Mesenchymal stem cell (in vitro differentiated cells and primary cell): ENCODE data around the gene CAMSAP2.

Experiments
- DNase-seq: peaks from one replicate; pipeline ENCODE4 v3.0.0-alpha.2; 2013
- H2AFZ ChIP-seq: one replicate; pipeline ENCODE4 v1.6.1; 2013; ENCODE audit warnings: low read depth, mild to moderate bottlenecking, control low read depth, inconsistent platforms, low read length, moderate library complexity
- H2AK5ac ChIP-seq: 2 replicates; pipeline ENCODE4 v1.6.1; 2013; ENCODE audit warnings: low read length, moderate library complexity, mild to moderate bottlenecking, inconsistent platforms; ENCODE audit not compliant: severe bottlenecking
- H2BK120ac ChIP-seq: one replicate; pipeline ENCODE4 v1.6.1; 2013; ENCODE audit warnings: low read depth, mild to moderate bottlenecking, inconsistent platforms, low read length, moderate library complexity
- H2BK12ac ChIP-seq, 2 experiments: one replicate each; pipeline ENCODE4 v1.6.1; 2013; ENCODE audit warnings: inconsistent platforms in 2 of 2, low read length in 2 of 2, mild to moderate bottlenecking in 2 of 2, moderate library complexity in 2 of 2, control low read depth in 1 of 2
- H2BK15ac ChIP-seq: one replicate; pipeline ENCODE4 v1.6.1; 2013; ENCODE audit warnings: mild to moderate bottlenecking, low read depth, inconsistent platforms; ENCODE audit not compliant: poor library complexity, severe bottlenecking
- H2BK5ac ChIP-seq: 2 replicates; pipeline ENCODE4 v1.6.1; 2013; ENCODE audit warnings: low read depth, mild to moderate bottlenecking, low read length, control low read depth, inconsistent platforms; ENCODE audit not compliant: poor library complexity, severe bottlenecking
- H3K14ac ChIP-seq, 2 experiments: one replicate each; pipeline ENCODE4 v1.6.1; 2013; ENCODE audit warnings: inconsistent platforms in 2 of 2, low read length in 2 of 2, control low read depth in 1 of 2, mild to moderate bottlenecking in 1 of 2, moderate library complexity in 1 of 2
- H3K18ac ChIP-seq, 2 experiments: one replicate each; pipeline ENCODE4 v1.6.1; 2013; ENCODE audit warnings: inconsistent platforms in 2 of 2, low read length in 2 of 2, control low read depth in 1 of 2, low read depth in 1 of 2, mild to moderate bottlenecking in 1 of 2
- H3K23ac ChIP-seq, 2 experiments: one replicate each; pipeline ENCODE4 v1.6.1; 2013; ENCODE audit warnings: inconsistent platforms in 2 of 2, low read length in 2 of 2, mild to moderate bottlenecking in 2 of 2, moderate library complexity in 2 of 2, control low read depth in 1 of 2
- H3K27ac ChIP-seq: 2 replicates; pipeline ENCODE4 v1.5.1; 2013; ENCODE audit warnings: mild to moderate bottlenecking, moderate library complexity, low read length, control low read depth, inconsistent platforms; ENCODE audit not compliant: poor library complexity, severe bottlenecking
- H3K27me3 ChIP-seq, 2 experiments: 2 replicates each; pipeline versions ENCODE4 v1.6.1 to v1.7.0; 2013; ENCODE audit warnings: low read length in 2 of 2, mild to moderate bottlenecking in 2 of 2, moderate library complexity in 2 of 2, control low read depth in 1 of 2, inconsistent platforms in 1 of 2; ENCODE audit not compliant: control insufficient read depth in 1 of 2, insufficient read depth in 1 of 2
- H3K36me3 ChIP-seq, 2 experiments: 2 replicates each; pipeline versions ENCODE4 v1.6.1 to v1.7.0; 2013; ENCODE audit warnings: low read length in 2 of 2, control low read depth in 1 of 2, inconsistent platforms in 1 of 2, low read depth in 1 of 2, mild to moderate bottlenecking in 1 of 2; ENCODE audit not compliant: insufficient read depth in 2 of 2, control insufficient read depth in 1 of 2
- H3K4ac ChIP-seq, 2 experiments: one replicate each; pipeline ENCODE4 v1.6.1; 2013; ENCODE audit warnings: inconsistent platforms in 2 of 2, low read length in 2 of 2, mild to moderate bottlenecking in 2 of 2, moderate library complexity in 2 of 2, control low read depth in 1 of 2, low read depth in 1 of 2
- H3K4me1 ChIP-seq: 2 replicates; pipeline ENCODE4 v1.6.1; 2013; ENCODE audit warnings: low read depth, low read length, control low read depth; ENCODE audit not compliant: control insufficient read depth, insufficient read depth
- H3K4me2 ChIP-seq: 2 replicates; pipeline ENCODE4 v1.6.1; 2013; ENCODE audit warnings: low read length, mild to moderate bottlenecking, inconsistent platforms; ENCODE audit not compliant: poor library complexity, severe bottlenecking
- H3K4me3 ChIP-seq, 2 experiments: 2 replicates each; pipeline versions ENCODE4 v1.5.1 to v1.7.0; 2013; ENCODE audit warnings: low read length in 2 of 2, mild to moderate bottlenecking in 2 of 2, control low read depth in 1 of 2, low read depth in 1 of 2; ENCODE audit not compliant: insufficient read depth in 1 of 2
- H3K79me1 ChIP-seq: replicated peaks from 2 replicates; pipeline ENCODE4 v1.6.1; 2013; ENCODE audit warnings: mild to moderate bottlenecking, control low read depth, low read length, inconsistent platforms; ENCODE audit not compliant: poor library complexity, severe bottlenecking
- H3K9ac ChIP-seq: 2 replicates; pipeline ENCODE4 v1.7.0; 2013; ENCODE audit warnings: mild to moderate bottlenecking, low read length, moderate library complexity
- H3K9me3 ChIP-seq: 2 replicates; pipeline ENCODE4 v1.7.0; 2013; ENCODE audit warnings: mild to moderate bottlenecking, low read length; ENCODE audit not compliant: control insufficient read depth
- H4K8ac ChIP-seq: one replicate; pipeline ENCODE4 v1.6.1; 2013; ENCODE audit warnings: inconsistent platforms, mild to moderate bottlenecking, low read length, moderate library complexity
- H4K91ac ChIP-seq: one replicate; pipeline ENCODE4 v1.6.1; 2013; ENCODE audit warnings: mild to moderate bottlenecking, low read length, inconsistent platforms
- WGBS: methylation state at CpG from one replicate; pipeline ENCODE4 v1.1.7; 2013; ENCODE audit warnings: mixed read lengths; 5-methylcytosine and 5-hydroxymethylcytosine counted together

The CAMSAP2 gene

DNA sequence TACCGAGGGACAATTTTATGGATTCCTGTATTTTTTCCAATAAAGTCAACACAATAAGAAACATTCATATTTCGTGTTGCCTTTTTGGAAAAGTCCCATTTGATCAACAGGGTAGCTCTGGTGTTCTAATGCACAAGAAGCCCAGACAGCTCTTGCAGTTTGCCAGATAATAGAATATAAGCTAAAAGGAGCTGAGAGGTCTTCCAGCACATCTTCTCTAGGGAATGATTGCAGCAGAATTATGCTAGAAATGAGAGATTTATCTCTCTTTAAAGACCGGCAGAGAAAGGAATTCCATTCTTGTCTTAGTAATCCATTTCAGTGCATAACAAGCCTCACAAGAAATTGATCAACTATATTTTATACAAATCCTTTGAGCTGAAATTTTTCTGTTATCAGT lies 44.0 kb upstream of the CAMSAP2 start:
- H3K9ac ChIP-seq, result no peak overlapping the region
- H2AFZ ChIP-seq, result no peak overlapping the region
- H3K4me1 ChIP-seq, result no peaks in the 10 kb centered on the region
- H3K79me1 ChIP-seq, result no peaks in the 10 kb centered on the region
- H3K23ac ChIP-seq, result no peak overlapping the region
- no peaks in the 10 kb centered on the region for H3K27me3 ChIP-seq
- no peaks in the 10 kb centered on the region for H3K9me3 ChIP-seq
- no peak overlapping the region for H2AK5ac ChIP-seq
- no peak overlapping the region for H3K4ac ChIP-seq
- no peak overlapping the region for H3K18ac ChIP-seq
- no peaks in the 10 kb centered on the region for H3K36me3 ChIP-seq
- H4K8ac ChIP-seq, result no peak overlapping the region
- no peak overlapping the region for H2BK15ac ChIP-seq
- no peak overlapping the region for H3K4me2 ChIP-seq
- no peak for DNase-seq
- no peak overlapping the region for H4K91ac ChIP-seq
- H3K4me3 ChIP-seq, result no peak overlapping the region
- 100% methylated on average over 2 of the region's 3 CpGs for WGBS
- H2BK120ac ChIP-seq, result no peak overlapping the region
- H3K27ac ChIP-seq, result no peak overlapping the region
- H2BK5ac ChIP-seq, result no peak overlapping the region
- no peak overlapping the region for H3K14ac ChIP-seq
- no peak overlapping the region for H2BK12ac ChIP-seq

- Histone ChIP-seq H3K4ac (no peak overlapping the region), H4K91ac (no peak overlapping the region), H2BK15ac (no peak overlapping the region), H2BK120ac (no peak overlapping the region), H3K18ac (no peak overlapping the region), H4K8ac (no peak overlapping the region), H2BK5ac (no peak overlapping the region), H3K23ac (no peak overlapping the region), H3K9me3 (no peaks in the 10 kb centered on the region), H2BK12ac (no peak overlapping the region), H3K79me1 (no peaks in the 10 kb centered on the region), H3K4me1 (no peaks in the 10 kb centered on the region), H3K4me3 (no peak overlapping the region), H3K27me3 (no peaks in the 10 kb centered on the region), H3K14ac (no peak overlapping the region), H2AK5ac (no peak overlapping the region), H3K36me3 (no peaks in the 10 kb centered on the region), H3K4me2 (no peak overlapping the region), H3K27ac (no peak overlapping the region), H2AFZ (no peak overlapping the region), H3K9ac (no peak overlapping the region)
- WGBS, result 30% methylated on average over 1 of the region's 1 CpG
- no peak for DNase-seq
Measured at GRCh38 chr1:200699871-200700270, 38.8 kb upstream of the CAMSAP2 start.

- 100% methylated on average over 3 of the region's 3 CpGs for WGBS
- Histone ChIP-seq H3K14ac (no peak overlapping the region), H2AFZ (no peak overlapping the region), H3K4me1 (no peaks in the 10 kb centered on the region), H3K18ac (no peak overlapping the region), H3K23ac (no peak overlapping the region), H2BK15ac (no peak overlapping the region), H4K8ac (no peak overlapping the region), H3K9ac (no peak overlapping the region), H3K4me3 (no peak overlapping the region), H4K91ac (no peak overlapping the region), H3K27ac (no peak overlapping the region), H3K79me1 (no peaks in the 10 kb centered on the region), H3K4me2 (no peak overlapping the region), H3K27me3 (no peaks in the 10 kb centered on the region), H3K36me3 (no peaks in the 10 kb centered on the region), H2AK5ac (no peak overlapping the region), H3K9me3 (no peaks in the 10 kb centered on the region), H3K4ac (no peak overlapping the region), H2BK5ac (no peak overlapping the region), H2BK120ac (no peak overlapping the region), H2BK12ac (no peak overlapping the region)
- no peak for DNase-seq
Measured at GRCh38 chr1:200704986-200705500, 33.6 kb upstream of the CAMSAP2 start.

- H3K23ac ChIP-seq, result no peak overlapping the region
- no peak overlapping the region for H2BK15ac ChIP-seq
- no peak overlapping the region for H3K18ac ChIP-seq
- H3K4me3 ChIP-seq, result no peak overlapping the region
- H3K79me1 ChIP-seq, result no peaks in the 10 kb centered on the region
- no peaks in the 10 kb centered on the region for H3K36me3 ChIP-seq
- 98% methylated on average over 2 of the region's 4 CpGs for WGBS
- H3K27ac ChIP-seq, result no peak overlapping the region
- peak overlapping the region; percentile 36 for H3K9ac ChIP-seq
- DNase-seq, result no peak
- H3K14ac ChIP-seq, result no peak overlapping the region
- no peak overlapping the region for H2BK120ac ChIP-seq
- no peak overlapping the region for H2AFZ ChIP-seq
- no peaks in the 10 kb centered on the region for H3K27me3 ChIP-seq
- H3K4ac ChIP-seq, result no peak overlapping the region
- no peak overlapping the region for H3K4me2 ChIP-seq
- no peaks in the 10 kb centered on the region for H3K4me1 ChIP-seq
- H4K8ac ChIP-seq, result no peak overlapping the region
- H2BK5ac ChIP-seq, result no peak overlapping the region
- H3K9me3 ChIP-seq, result no peaks in the 10 kb centered on the region
- H4K91ac ChIP-seq, result no peak overlapping the region
- no peak overlapping the region for H2BK12ac ChIP-seq
- no peak overlapping the region for H2AK5ac ChIP-seq
Measured at GRCh38 chr1:200706111-200706814, 32.4 kb upstream of the CAMSAP2 start.
